Adrenal gland (tissue), 5 donors: ENCODE measurements around the gene THUMPD2.

ENCODE experiments used
- CTCF ChIP-seq, 6 experiments: fragments of 450-650 bp in 4 of 6; fragments of 200-600 bp in 2 of 6; sonication (generic) in 1 of 6; IDR thresholded peaks; 1 replicate in 5 of 6; 2 replicates in 1 of 6; pipeline versions ENCODE4 v1.5.1 to v1.8.0; 2016 to 2021; ENCODE audit warnings: antibody characterized with exemption in 6 of 6, mild to moderate bottlenecking in 2 of 6, moderate library complexity in 1 of 6
- POLR2A ChIP-seq, 2 donors: fragments of 450-650 bp; IDR thresholded peaks; one replicate each; pipeline ENCODE4 v1.6.1; 2017; ENCODE audit warnings: antibody characterized with exemption in 2 of 2, mild to moderate bottlenecking in 2 of 2, moderate library complexity in 1 of 2
- donor health status: DM: no; HTN: no; CAD: no.

GRCh38 chr2:39723946-39724827, 54.9 kb downstream of the THUMPD2 start:
- TF ChIP-seq CTCF (IDR thresholded peaks at IDR 0.05) (no peak), POLR2A (IDR thresholded peaks at IDR 0.05) (no peak)
